ENCODE data around the gene USP3.
A peak's percentile ranks its signal among the peaks of the same experiment; 100 is the strongest.

The USP3 gene

GRCh38 chr15:63512148-63512547 lies 7.8 kb downstream of the USP3 start:
- no peak for TF ChIP-seq EP300 (IDR thresholded peaks at IDR 0.05; ENCODE audit: borderline replicate concordance)
- TF ChIP-seq RAD21 (IDR thresholded peaks at IDR 0.05; ENCODE audit: low read depth): no peak
- no peak for TF ChIP-seq TEAD4 (IDR thresholded peaks at IDR 0.05)
- no peak for TF ChIP-seq TAF1 (IDR thresholded peaks at IDR 0.05; ENCODE audit: low read depth)

- TF ChIP-seq ZBTB7A (IDR thresholded peaks at IDR 0.05; ENCODE audit: low read depth) (no peak), NFIC (IDR thresholded peaks at IDR 0.05) (no peak), YY1 (IDR thresholded peaks at IDR 0.05; ENCODE audit: low read depth) (no peak), EGR1 (IDR thresholded peaks at IDR 0.05) (no peak), TCF12 (IDR thresholded peaks at IDR 0.05; ENCODE audit: low read depth) (no peak), TAF1 (IDR thresholded peaks at IDR 0.05; ENCODE audit: low read depth) (no peak), USF1 (IDR thresholded peaks at IDR 0.05) (no peak), MAX (IDR thresholded peaks at IDR 0.05) (no peak), FOXM1 (IDR thresholded peaks at IDR 0.05; ENCODE audit: borderline replicate concordance, low read depth) (no peak), TEAD4 (IDR thresholded peaks at IDR 0.05) (no peak)
Measured at GRCh38 chr15:63513271-63513670, 8.9 kb downstream of the USP3 start.

- no peak for TF ChIP-seq USF1 (IDR thresholded peaks at IDR 0.05)
Measured at GRCh38 chr15:63513728-63514127, 9.3 kb downstream of the USP3 start.

- TF ChIP-seq CREB1 (IDR thresholded peaks at IDR 0.05; ENCODE audit: low read depth) (no peak), USF1 (IDR thresholded peaks at IDR 0.05) (no peak), EGR1 (IDR thresholded peaks at IDR 0.05) (no peak), REST (IDR thresholded peaks at IDR 0.05; ENCODE audit: low read depth) (no peak), NFIC (IDR thresholded peaks at IDR 0.05) (no peak), CEBPB (IDR thresholded peaks at IDR 0.05) (peak; percentile 36; the same call in 1 of the 2 replicates)
Measured at GRCh38 chr15:63514531-63514943, 10.1 kb downstream of the USP3 start.

GRCh38 chr15:63517202-63517601 lies 12.8 kb downstream of the USP3 start:
- TF ChIP-seq TCF12 (IDR thresholded peaks at IDR 0.05; ENCODE audit: low read depth): no peak
- no peak for TF ChIP-seq ZBTB7A (IDR thresholded peaks at IDR 0.05; ENCODE audit: low read depth)
- no peak for TF ChIP-seq YY1 (IDR thresholded peaks at IDR 0.05; ENCODE audit: low read depth)
- TF ChIP-seq TAF1 (IDR thresholded peaks at IDR 0.05; ENCODE audit: low read depth): no peak
- no peak for TF ChIP-seq MAX (IDR thresholded peaks at IDR 0.05)
- TF ChIP-seq REST (IDR thresholded peaks at IDR 0.05; ENCODE audit: low read depth): no peak
- no peak for TF ChIP-seq NFIC (IDR thresholded peaks at IDR 0.05)
- no peak for TF ChIP-seq EGR1 (IDR thresholded peaks at IDR 0.05)
- TF ChIP-seq CEBPB (IDR thresholded peaks at IDR 0.05): no peak
- no peak for TF ChIP-seq FOXM1 (IDR thresholded peaks at IDR 0.05; ENCODE audit: borderline replicate concordance, low read depth)
- TF ChIP-seq RAD21 (IDR thresholded peaks at IDR 0.05; ENCODE audit: low read depth): no peak
- TF ChIP-seq TEAD4 (IDR thresholded peaks at IDR 0.05): no peak
- TF ChIP-seq CREB1 (IDR thresholded peaks at IDR 0.05; ENCODE audit: low read depth): no peak
- TF ChIP-seq EP300 (IDR thresholded peaks at IDR 0.05; ENCODE audit: borderline replicate concordance): no peak
- no peak for TF ChIP-seq USF1 (IDR thresholded peaks at IDR 0.05)

GRCh38 chr15:63517628-63518027 lies 13.2 kb downstream of the USP3 start:
- TF ChIP-seq REST (IDR thresholded peaks at IDR 0.05; ENCODE audit: low read depth) (no peak), RAD21 (IDR thresholded peaks at IDR 0.05; ENCODE audit: low read depth) (no peak), YY1 (IDR thresholded peaks at IDR 0.05; ENCODE audit: low read depth) (no peak), ZBTB7A (IDR thresholded peaks at IDR 0.05; ENCODE audit: low read depth) (no peak), FOXM1 (IDR thresholded peaks at IDR 0.05; ENCODE audit: borderline replicate concordance, low read depth) (no peak), TEAD4 (IDR thresholded peaks at IDR 0.05) (no peak), TAF1 (IDR thresholded peaks at IDR 0.05; ENCODE audit: low read depth) (no peak), EP300 (IDR thresholded peaks at IDR 0.05; ENCODE audit: borderline replicate concordance) (no peak), EGR1 (IDR thresholded peaks at IDR 0.05) (no peak), MAX (IDR thresholded peaks at IDR 0.05) (no peak), TCF12 (IDR thresholded peaks at IDR 0.05; ENCODE audit: low read depth) (no peak), CREB1 (IDR thresholded peaks at IDR 0.05; ENCODE audit: low read depth) (no peak), USF1 (IDR thresholded peaks at IDR 0.05) (no peak), NFIC (IDR thresholded peaks at IDR 0.05) (no peak), CEBPB (IDR thresholded peaks at IDR 0.05) (no peak)
